Endothelial cell (in vitro differentiated cells): Measurements from ENCODE around the gene PLPPR1. TPM values are rescaled to one million over a fixed set of nuclear protein-coding genes. Genes with fewer than 3 reads are reported as not detected.

Experiments used
- DNase-seq: peaks from one replicate; pipeline ENCODE4 v3.0.0; 2021; ENCODE audit warnings: low spot score
- H3K27ac Mint-ChIP-seq: one replicate; pipeline ENCODE4 v1.8.0; 2021; ENCODE audit warnings: mixed read lengths, inconsistent platforms; ENCODE audit not compliant: unreplicated experiment
- H3K27me3 Mint-ChIP-seq: one replicate; pipeline ENCODE4 v1.8.0; 2021; ENCODE audit warnings: mild to moderate bottlenecking, moderate library complexity, mixed read lengths, inconsistent platforms; ENCODE audit not compliant: unreplicated experiment
- H3K36me3 Mint-ChIP-seq: one replicate; pipeline ENCODE4 v1.8.0; 2021; ENCODE audit warnings: mild to moderate bottlenecking, low read depth, mixed read lengths, inconsistent platforms; ENCODE audit not compliant: unreplicated experiment
- H3K4me1 Mint-ChIP-seq: one replicate; pipeline ENCODE4 v1.8.0; 2021; ENCODE audit warnings: mild to moderate bottlenecking, mixed read lengths, inconsistent platforms; ENCODE audit not compliant: unreplicated experiment
- H3K4me3 Mint-ChIP-seq: one replicate; pipeline ENCODE4 v1.8.0; 2021; ENCODE audit warnings: mild to moderate bottlenecking, mixed read lengths, inconsistent platforms; ENCODE audit not compliant: unreplicated experiment
- H3K9me3 Mint-ChIP-seq: one replicate; pipeline ENCODE4 v1.8.0; 2021; ENCODE audit warnings: mixed read lengths, inconsistent platforms; ENCODE audit not compliant: unreplicated experiment
- total RNA-seq: library from RNA; stranded (reverse); fragmentation: NEBNext Ultra II Directional; extraction: Animal tissue kit (Norgen Biotek cat#: 25700); gene quantifications from one replicate; pipeline ENCODE4 v1.2.1, GENCODE V29; 2021; ENCODE audit not compliant: unreplicated experiment
- TF ChIP-seq, protein P1 (sequence below): fragments of 200-600 bp; sonication (generic); IDR thresholded peaks from one replicate; pipeline ENCODE4 v1.5.0; 2021; ENCODE audit warnings: antibody characterized with exemption; ENCODE audit not compliant: unreplicated experiment

Gene PLPPR1
- total RNA-seq, 1 donor from 2014 or later = 0.15 TPM

GRCh38 chr9:101030086-101030391 lies 1.5 kb downstream of the PLPPR1 start:
- no peak for DNase-seq
- Mint-ChIP-seq H3K27ac (no peak overlapping the region), H3K9me3 (no peaks in the 10 kb centered on the region), H3K36me3 (no peaks in the 10 kb centered on the region), H3K27me3 (peaks cover 5% of the 10 kb centered on the region), H3K4me3 (peak overlapping the region; percentile 92), H3K4me1 (peaks cover 6% of the 10 kb centered on the region)
- TF ChIP-seq, protein P1, sequence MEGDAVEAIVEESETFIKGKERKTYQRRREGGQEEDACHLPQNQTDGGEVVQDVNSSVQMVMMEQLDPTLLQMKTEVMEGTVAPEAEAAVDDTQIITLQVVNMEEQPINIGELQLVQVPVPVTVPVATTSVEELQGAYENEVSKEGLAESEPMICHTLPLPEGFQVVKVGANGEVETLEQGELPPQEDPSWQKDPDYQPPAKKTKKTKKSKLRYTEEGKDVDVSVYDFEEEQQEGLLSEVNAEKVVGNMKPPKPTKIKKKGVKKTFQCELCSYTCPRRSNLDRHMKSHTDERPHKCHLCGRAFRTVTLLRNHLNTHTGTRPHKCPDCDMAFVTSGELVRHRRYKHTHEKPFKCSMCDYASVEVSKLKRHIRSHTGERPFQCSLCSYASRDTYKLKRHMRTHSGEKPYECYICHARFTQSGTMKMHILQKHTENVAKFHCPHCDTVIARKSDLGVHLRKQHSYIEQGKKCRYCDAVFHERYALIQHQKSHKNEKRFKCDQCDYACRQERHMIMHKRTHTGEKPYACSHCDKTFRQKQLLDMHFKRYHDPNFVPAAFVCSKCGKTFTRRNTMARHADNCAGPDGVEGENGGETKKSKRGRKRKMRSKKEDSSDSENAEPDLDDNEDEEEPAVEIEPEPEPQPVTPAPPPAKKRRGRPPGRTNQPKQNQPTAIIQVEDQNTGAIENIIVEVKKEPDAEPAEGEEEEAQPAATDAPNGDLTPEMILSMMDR = no peak

GRCh38 chr9:101032426-101032825 lies 3.9 kb downstream of the PLPPR1 start:
- H3K4me3 Mint-ChIP-seq = no peak overlapping the region
- no peak for DNase-seq
- peaks cover 6% of the 10 kb centered on the region for H3K4me1 Mint-ChIP-seq
- peaks cover 5% of the 10 kb centered on the region for H3K27me3 Mint-ChIP-seq
- H3K9me3 Mint-ChIP-seq = no peaks in the 10 kb centered on the region
- H3K27ac Mint-ChIP-seq = no peak overlapping the region
- TF ChIP-seq, protein P1 = no peak
- H3K36me3 Mint-ChIP-seq = no peaks in the 10 kb centered on the region

- Mint-ChIP-seq H3K4me1 (peaks cover 3% of the 10 kb centered on the region), H3K36me3 (no peaks in the 10 kb centered on the region), H3K9me3 (no peaks in the 10 kb centered on the region), H3K4me3 (no peak overlapping the region), H3K27ac (no peak overlapping the region), H3K27me3 (peaks cover 5% of the 10 kb centered on the region)
- TF ChIP-seq, protein P1 = no peak
- DNase-seq = no peak
Measured at GRCh38 chr9:101034222-101034621, 5.7 kb downstream of the PLPPR1 start.

DNA sequence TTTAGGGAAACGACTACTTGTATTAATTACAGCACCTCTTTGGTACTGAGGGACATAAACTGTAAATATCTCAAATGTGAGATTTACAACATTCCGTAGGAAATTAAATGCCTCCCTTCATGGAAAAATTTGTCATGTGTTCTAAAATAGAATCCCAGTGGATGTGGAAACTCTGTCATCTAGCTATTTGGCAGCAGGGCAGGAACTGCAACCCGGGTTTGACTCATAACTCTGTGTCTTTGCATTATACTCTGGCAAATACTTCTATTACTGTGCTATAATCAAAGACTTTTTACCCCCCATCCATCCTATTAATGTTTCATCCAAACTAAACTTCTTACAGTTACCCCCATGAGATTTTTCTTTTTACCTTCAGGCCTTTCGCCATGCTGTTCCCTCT lies 6.6 kb downstream of the PLPPR1 start:
- no peak for DNase-seq

DNA sequence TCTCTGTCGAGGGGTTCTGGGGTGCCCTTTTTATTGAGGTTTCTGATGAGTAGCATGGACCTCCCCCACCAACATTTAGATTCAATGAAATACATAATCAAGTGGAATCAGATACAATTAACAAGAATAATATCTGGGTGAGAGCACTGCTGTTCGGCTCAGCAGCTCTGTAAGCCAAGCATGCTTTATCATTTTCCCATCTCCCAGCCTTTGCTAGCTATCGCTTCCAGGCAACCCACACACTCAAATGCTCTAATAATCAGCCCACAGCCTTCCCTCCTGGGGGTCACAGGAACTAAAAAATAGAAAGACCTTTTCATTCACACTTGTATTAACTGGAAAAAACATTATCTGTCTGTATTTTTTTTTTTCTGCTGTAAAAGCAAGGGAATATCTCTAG lies 8.9 kb downstream of the PLPPR1 start:
- Mint-ChIP-seq H3K9me3 (no peaks in the 10 kb centered on the region), H3K27me3 (no peaks in the 10 kb centered on the region), H3K4me3 (no peak overlapping the region), H3K36me3 (no peaks in the 10 kb centered on the region), H3K4me1 (no peaks in the 10 kb centered on the region), H3K27ac (no peak overlapping the region)
- DNase-seq = no peak
- TF ChIP-seq, protein P1 = no peak

More for the DNA sequence above, 6.6 kb downstream of the PLPPR1 start:
- peaks cover under 1% of the 10 kb centered on the region for H3K4me1 Mint-ChIP-seq
- H3K27me3 Mint-ChIP-seq = peaks cover 4% of the 10 kb centered on the region
- no peaks in the 10 kb centered on the region for H3K36me3 Mint-ChIP-seq
- H3K27ac Mint-ChIP-seq = no peak overlapping the region
- no peaks in the 10 kb centered on the region for H3K9me3 Mint-ChIP-seq
- H3K4me3 Mint-ChIP-seq = no peak overlapping the region
- TF ChIP-seq, protein P1 = no peak
